ENCODE measurements around the gene TSC22D3.

The TSC22D3 gene

GRCh38 chrX:107787827-107788226, 12.2 kb upstream of the TSC22D3 start:
- no peak for TF ChIP-seq CTCF (IDR thresholded peaks at IDR 0.05; ENCODE audit: extremely low read depth, missing control alignments)
- DNase-seq (ENCODE audit: low spot score): no peak

GRCh38 chrX:107780525-107780924, 4.9 kb upstream of the TSC22D3 start:
- no peak for TF ChIP-seq CTCF (IDR thresholded peaks at IDR 0.05; ENCODE audit: extremely low read depth, missing control alignments)
- no peak for DNase-seq (ENCODE audit: low spot score)

- no peak for TF ChIP-seq CTCF (IDR thresholded peaks at IDR 0.05; ENCODE audit: extremely low read depth, missing control alignments)
- DNase-seq (ENCODE audit: low spot score): no peak
Measured at GRCh38 chrX:107777536-107777832, 1.9 kb upstream of the TSC22D3 start, which contains the start of gene NCBP2L. NCBP2L (plus strand) TSS chrX:107777733; CDS start chrX:107794221, 16,488 bp downstream.

GRCh38 chrX:107776649-107777535, 1.3 kb upstream of the TSC22D3 start:
- peak; percentile 78 for DNase-seq (ENCODE audit: low spot score)
- TF ChIP-seq CTCF (IDR thresholded peaks at IDR 0.05; ENCODE audit: extremely low read depth, missing control alignments): peak; percentile 43

GRCh38 chrX:107775000-107775733, 420 bp downstream of the TSC22D3 start:
- TF ChIP-seq CTCF (IDR thresholded peaks at IDR 0.05; ENCODE audit: extremely low read depth, missing control alignments): no peak

GRCh38 chrX:107773906-107774435, 1.6 kb downstream of the TSC22D3 start:
- DNase-seq (ENCODE audit: low spot score): no peak
- no peak for TF ChIP-seq CTCF (IDR thresholded peaks at IDR 0.05; ENCODE audit: extremely low read depth, missing control alignments)

More at GRCh38 chrX:107775000-107775733, 420 bp downstream of the TSC22D3 start:
- no peak for DNase-seq (ENCODE audit: low spot score)

GRCh38 chrX:107773206-107773605, 2.4 kb downstream of the TSC22D3 start:
- TF ChIP-seq CTCF (IDR thresholded peaks at IDR 0.05; ENCODE audit: extremely low read depth, missing control alignments): no peak
- no peak for DNase-seq (ENCODE audit: low spot score)

Measured in GM20000 (cell line).